Activated CD8-positive, alpha-beta memory T cell treated with anti-CD3 and anti-CD28 coated beads, Interleukin-2, amount 10 ng/mL, durations not matched to agents 7 days and 5 days (primary cell): Measurements from ENCODE around the gene FOSL2. TPM values are rescaled to one million over a fixed set of nuclear protein-coding genes. Genes with fewer than 3 reads are reported as not detected.

Experiments used
- ATAC-seq: fragments of 150-1000 bp; cut with Tn5 transposase; one replicate; pipeline ENCODE4 v1.10.0; 2021; ENCODE audit warnings: moderate library complexity
- CTCF ChIA-PET: fragments of 350-600 bp; sonication (Branson Sonifier 250); formaldehyde crosslinking; loops from one replicate; lab custom pipeline; 2021; ENCODE audit warnings: antibody characterized with exemption; lab: Charles Lee
- DNase-seq: peaks from one replicate; pipeline ENCODE4 v3.0.0-alpha.2; 2020
- H3K27ac Mint-ChIP-seq: one replicate; pipeline ENCODE4 v1.8.0; 2021; ENCODE audit warnings: mild to moderate bottlenecking, mixed read lengths
- H3K27me3 Mint-ChIP-seq: one replicate; pipeline ENCODE4 v1.8.0; 2021; ENCODE audit warnings: mixed read lengths
- H3K36me3 Mint-ChIP-seq: one replicate; pipeline ENCODE4 v1.8.0; 2021; ENCODE audit warnings: mild to moderate bottlenecking, mixed read lengths
- H3K4me1 Mint-ChIP-seq: one replicate; pipeline ENCODE4 v1.8.0; 2021; ENCODE audit warnings: mixed read lengths
- H3K4me3 Mint-ChIP-seq: one replicate; pipeline ENCODE4 v1.8.0; 2021; ENCODE audit warnings: mild to moderate bottlenecking, moderate library complexity, mixed read lengths
- H3K9me3 Mint-ChIP-seq: one replicate; pipeline ENCODE4 v1.8.0; 2022; ENCODE audit warnings: low read depth, mixed read lengths
- total RNA-seq, 2 experiments: library from RNA; stranded (reverse); gene quantifications; one replicate each; pipeline ENCODE4 v1.2.3, GENCODE V29; 2021

Gene FOSL2
- total RNA-seq, 2 experiments from 2014 or later = 56.2 to 75.7 TPM

GRCh38 chr2:28451793-28452533, 59.3 kb downstream of the FOSL2 start:
- H3K27ac Mint-ChIP-seq = peak overlapping the region; percentile 41

GRCh38 chr2:28452534-28453081, 60.0 kb downstream of the FOSL2 start:
- no peaks in the 10 kb centered on the region for H3K36me3 Mint-ChIP-seq
- DNase-seq = peak; percentile 89
- H3K27me3 Mint-ChIP-seq = no peaks in the 10 kb centered on the region
- peak; percentile 80 for ATAC-seq
- H3K27ac Mint-ChIP-seq = peak overlapping the region; percentile 41
- no peak overlapping the region for H3K4me3 Mint-ChIP-seq
- no peaks in the 10 kb centered on the region for H3K9me3 Mint-ChIP-seq
- peaks cover 53% of the 10 kb centered on the region for H3K4me1 Mint-ChIP-seq
- CTCF ChIA-PET = interaction anchor here (0.5 to 4.4 kb wide), 25 partner anchors 9 to 769 kb away, joined by 3 to 21 read pairs (median 4); no protein-coding TSS in a partner anchor

More at GRCh38 chr2:28451793-28452533, 59.3 kb downstream of the FOSL2 start:
- Mint-ChIP-seq H3K4me1 (peaks cover 59% of the 10 kb centered on the region), H3K36me3 (no peaks in the 10 kb centered on the region), H3K9me3 (no peaks in the 10 kb centered on the region), H3K4me3 (no peak overlapping the region), H3K27me3 (no peaks in the 10 kb centered on the region)
- DNase-seq (no peak), ATAC-seq (no peak)
- CTCF ChIA-PET = interaction anchor here (0.5 to 4.4 kb wide), 21 partner anchors 10 to 749 kb away, joined by 3 to 21 read pairs (median 4); no protein-coding TSS in a partner anchor

- Mint-ChIP-seq H3K4me1 (peaks cover 45% of the 10 kb centered on the region), H3K27ac (no peak overlapping the region), H3K36me3 (no peaks in the 10 kb centered on the region), H3K9me3 (no peaks in the 10 kb centered on the region), H3K27me3 (no peaks in the 10 kb centered on the region), H3K4me3 (no peak overlapping the region)
- DNase-seq = no peak
- CTCF ChIA-PET = interaction anchor here (0.7 to 4.4 kb wide), 19 partner anchors 9 to 769 kb away, joined by 3 to 21 read pairs (median 4); no protein-coding TSS in a partner anchor
- no peak for ATAC-seq
Observed at GRCh38 chr2:28453396-28453795, 60.7 kb downstream of the FOSL2 start.

- CTCF ChIA-PET = interaction anchor here (0.7 to 4.4 kb wide), 6 partner anchors 8 to 770 kb away, joined by 3 to 21 read pairs (median 4); no protein-coding TSS in a partner anchor
- no peak overlapping the region for H3K4me3 Mint-ChIP-seq
- no peak overlapping the region for H3K27ac Mint-ChIP-seq
- H3K27me3 Mint-ChIP-seq = no peaks in the 10 kb centered on the region
- no peaks in the 10 kb centered on the region for H3K9me3 Mint-ChIP-seq
- peaks cover 36% of the 10 kb centered on the region for H3K4me1 Mint-ChIP-seq
- H3K36me3 Mint-ChIP-seq = no peaks in the 10 kb centered on the region
- DNase-seq (no peak), ATAC-seq (no peak)
Observed at GRCh38 chr2:28454016-28454930, 61.6 kb downstream of the FOSL2 start.

GRCh38 chr2:28457237-28457636, 64.6 kb downstream of the FOSL2 start:
- ATAC-seq = no peak

GRCh38 chr2:28461056-28461455, 68.4 kb downstream of the FOSL2 start:
- Mint-ChIP-seq H3K9me3 (peaks cover 13% of the 10 kb centered on the region), H3K4me3 (no peak overlapping the region)
- CTCF ChIA-PET = interaction anchor here (1.5 kb wide), 1 partner anchor 8 kb away, joined by 8 read pairs; no protein-coding TSS in a partner anchor

More at GRCh38 chr2:28457237-28457636, 64.6 kb downstream of the FOSL2 start:
- Mint-ChIP-seq H3K9me3 (peaks cover 2% of the 10 kb centered on the region), H3K4me3 (no peak overlapping the region), H3K36me3 (peaks cover 5% of the 10 kb centered on the region), H3K27ac (no peak overlapping the region), H3K27me3 (peaks cover 9% of the 10 kb centered on the region), H3K4me1 (peaks cover 12% of the 10 kb centered on the region)
- DNase-seq = no peak
- CTCF ChIA-PET = no interaction called here

GRCh38 chr2:28462122-28462521, 69.5 kb downstream of the FOSL2 start:
- peaks cover 34% of the 10 kb centered on the region for H3K4me1 Mint-ChIP-seq
- CTCF ChIA-PET = interaction anchor here (1.5 kb wide), 1 partner anchor 9 kb away, joined by 8 read pairs; no protein-coding TSS in a partner anchor
- H3K4me3 Mint-ChIP-seq = no peak overlapping the region
- no peak overlapping the region for H3K27ac Mint-ChIP-seq
- no peak for DNase-seq
- H3K36me3 Mint-ChIP-seq = peaks cover 23% of the 10 kb centered on the region
- peaks cover 13% of the 10 kb centered on the region for H3K27me3 Mint-ChIP-seq
- H3K9me3 Mint-ChIP-seq = peaks cover 13% of the 10 kb centered on the region
- ATAC-seq = no peak

More at GRCh38 chr2:28461056-28461455, 68.4 kb downstream of the FOSL2 start:
- Mint-ChIP-seq H3K36me3 (peaks cover 23% of the 10 kb centered on the region), H3K27ac (no peak overlapping the region), H3K4me1 (peaks cover 27% of the 10 kb centered on the region), H3K27me3 (peaks cover 13% of the 10 kb centered on the region)
- no peak for DNase-seq
- no peak for ATAC-seq

GRCh38 chr2:28463211-28463816, 70.7 kb downstream of the FOSL2 start:
- CTCF ChIA-PET = interaction anchor here (1.2 kb wide), 2 partner anchors 11 to 760 kb away, joined by 3 to 4 read pairs; no protein-coding TSS in a partner anchor
- peaks cover 36% of the 10 kb centered on the region for H3K4me1 Mint-ChIP-seq
- peaks cover 23% of the 10 kb centered on the region for H3K36me3 Mint-ChIP-seq
- peaks cover 13% of the 10 kb centered on the region for H3K9me3 Mint-ChIP-seq
- DNase-seq = no peak
- no peak overlapping the region for H3K4me3 Mint-ChIP-seq
- peaks cover 13% of the 10 kb centered on the region for H3K27me3 Mint-ChIP-seq
- H3K27ac Mint-ChIP-seq = no peak overlapping the region
- ATAC-seq = no peak

GRCh38 chr2:28463893-28464292, 71.2 kb downstream of the FOSL2 start:
- no peak for DNase-seq
- no peak overlapping the region for H3K4me3 Mint-ChIP-seq
- H3K4me1 Mint-ChIP-seq = peaks cover 36% of the 10 kb centered on the region
- H3K27me3 Mint-ChIP-seq = peaks cover 16% of the 10 kb centered on the region
- H3K9me3 Mint-ChIP-seq = peaks cover 13% of the 10 kb centered on the region
- H3K27ac Mint-ChIP-seq = no peak overlapping the region
- peaks cover 23% of the 10 kb centered on the region for H3K36me3 Mint-ChIP-seq
- CTCF ChIA-PET = interaction anchor here (1.2 kb wide), 2 partner anchors 11 to 760 kb away, joined by 3 to 4 read pairs; no protein-coding TSS in a partner anchor
- no peak for ATAC-seq

GRCh38 chr2:28465148-28465885, 72.7 kb downstream of the FOSL2 start:
- peaks cover 44% of the 10 kb centered on the region for H3K4me1 Mint-ChIP-seq
- CTCF ChIA-PET = interaction anchor here (0.8 to 1.8 kb wide), 3 partner anchors 12 to 46 kb away, joined by 3 to 5 read pairs (median 5); no protein-coding TSS in a partner anchor
- peaks cover 13% of the 10 kb centered on the region for H3K9me3 Mint-ChIP-seq
- H3K27me3 Mint-ChIP-seq = peaks cover 13% of the 10 kb centered on the region
- no peak for DNase-seq
- H3K4me3 Mint-ChIP-seq = no peak overlapping the region
- H3K27ac Mint-ChIP-seq = peak overlapping the region; percentile 53
- peak; percentile 74 for ATAC-seq
- H3K36me3 Mint-ChIP-seq = peaks cover 23% of the 10 kb centered on the region
